Measurements from ENCODE around the gene CMTM8.

Gene CMTM8

GRCh38 chr3:32257641-32258438, 19.4 kb downstream of the CMTM8 start:
- no peak overlapping the region for H2BK5ac ChIP-seq (ENCODE audit: low read depth, low read length, poor library complexity)
- no CpG with 5 or more reads among the region's 6 CpGs for WGBS (ENCODE audit: extremely low coverage, insufficient coverage, insufficient read length)

GRCh38 chr3:32258869-32259268, 20.4 kb downstream of the CMTM8 start:
- no peak overlapping the region for H3K4me2 ChIP-seq (ENCODE audit: low read length)
- H3K79me2 ChIP-seq (ENCODE audit: control insufficient read depth, insufficient read depth, low read length, poor library complexity): no peaks in the 10 kb centered on the region
- H2AK5ac ChIP-seq (ENCODE audit: low read length): no peak overlapping the region
- H4K12ac ChIP-seq (ENCODE audit: low read depth, low read length): no peak overlapping the region
- H3K9me3 ChIP-seq (ENCODE audit: insufficient read depth, low read depth, low read length): peaks cover 2% of the 10 kb centered on the region
- no peak overlapping the region for H3K4ac ChIP-seq (ENCODE audit: low read depth, low read length)
- H3K79me1 ChIP-seq (ENCODE audit: low read length): no peaks in the 10 kb centered on the region
- no peak overlapping the region for H3K9ac ChIP-seq (ENCODE audit: low read length)
- H4K91ac ChIP-seq (ENCODE audit: low read depth, low read length): no peak overlapping the region
- H3K27ac ChIP-seq (ENCODE audit: low read depth, low read length): no peak overlapping the region
- no peak overlapping the region for H3K4me3 ChIP-seq (ENCODE audit: low read depth, low read length)
- no peak for DNase-seq
- no peak overlapping the region for H2BK12ac ChIP-seq (ENCODE audit: low read length)
- H3K36me3 ChIP-seq (ENCODE audit: control insufficient read depth in 1 of 2, insufficient read depth in 2 of 2, low read length in 2 of 2): no peaks in the 10 kb centered on the region
- H3K18ac ChIP-seq (ENCODE audit: low read length): no peak overlapping the region
- H2BK120ac ChIP-seq (ENCODE audit: insufficient read depth, low read length, poor library complexity): no peak overlapping the region
- H3K27me3 ChIP-seq (ENCODE audit: insufficient read depth, low read length): no peaks in the 10 kb centered on the region
- H3K23ac ChIP-seq (ENCODE audit: low read length): no peak overlapping the region
- H2AFZ ChIP-seq (ENCODE audit: insufficient read depth, low read length, poor library complexity): no peak overlapping the region
- no peak overlapping the region for H4K8ac ChIP-seq (ENCODE audit: low read depth, low read length)
- no peak overlapping the region for H2BK5ac ChIP-seq (ENCODE audit: low read depth, low read length, poor library complexity)
- no CpG with 5 or more reads among the region's 17 CpGs for WGBS (ENCODE audit: extremely low coverage, insufficient coverage, insufficient read length)
- H3K4me1 ChIP-seq (ENCODE audit: control insufficient read depth in 1 of 2, insufficient read depth in 2 of 2, low read length in 2 of 2): no peaks in the 10 kb centered on the region
- no peak overlapping the region for H3K14ac ChIP-seq (ENCODE audit: low read length)

More at GRCh38 chr3:32257641-32258438, 19.4 kb downstream of the CMTM8 start:
- Histone ChIP-seq H3K4ac (ENCODE audit: low read depth, low read length) (no peak overlapping the region), H3K79me2 (ENCODE audit: control insufficient read depth, insufficient read depth, low read length, poor library complexity) (no peaks in the 10 kb centered on the region), H3K4me1 (ENCODE audit: control insufficient read depth in 1 of 2, insufficient read depth in 2 of 2, low read length in 2 of 2) (no peaks in the 10 kb centered on the region), H4K12ac (ENCODE audit: low read depth, low read length) (no peak overlapping the region), H4K8ac (ENCODE audit: low read depth, low read length) (no peak overlapping the region), H3K9me3 (ENCODE audit: insufficient read depth, low read depth, low read length) (peaks cover 2% of the 10 kb centered on the region), H3K4me2 (ENCODE audit: low read length) (no peak overlapping the region), H3K18ac (ENCODE audit: low read length) (no peak overlapping the region), H3K79me1 (ENCODE audit: low read length) (no peaks in the 10 kb centered on the region), H2AK5ac (ENCODE audit: low read length) (no peak overlapping the region), H3K23ac (ENCODE audit: low read length) (no peak overlapping the region), H2BK12ac (ENCODE audit: low read length) (no peak overlapping the region), H2BK120ac (ENCODE audit: insufficient read depth, low read length, poor library complexity) (no peak overlapping the region), H3K14ac (ENCODE audit: low read length) (no peak overlapping the region), H3K9ac (ENCODE audit: low read length) (no peak overlapping the region), H3K27ac (ENCODE audit: low read depth, low read length) (no peak overlapping the region), H3K36me3 (ENCODE audit: control insufficient read depth in 1 of 2, insufficient read depth in 2 of 2, low read length in 2 of 2) (no peaks in the 10 kb centered on the region), H3K27me3 (ENCODE audit: insufficient read depth, low read length) (no peaks in the 10 kb centered on the region), H4K91ac (ENCODE audit: low read depth, low read length) (no peak overlapping the region), H3K4me3 (ENCODE audit: low read depth, low read length) (no peak overlapping the region), H2AFZ (ENCODE audit: insufficient read depth, low read length, poor library complexity) (no peak overlapping the region)
- DNase-seq: no peak

- no peak overlapping the region for H2AK5ac ChIP-seq (ENCODE audit: low read length)
- no peak for DNase-seq
- H3K27ac ChIP-seq (ENCODE audit: low read depth, low read length): no peak overlapping the region
- H3K9ac ChIP-seq (ENCODE audit: low read length): no peak overlapping the region
- H3K4me2 ChIP-seq (ENCODE audit: low read length): no peak overlapping the region
- H3K23ac ChIP-seq (ENCODE audit: low read length): no peak overlapping the region
- no CpG with 5 or more reads among the region's 3 CpGs for WGBS (ENCODE audit: extremely low coverage, insufficient coverage, insufficient read length)
- H4K91ac ChIP-seq (ENCODE audit: low read depth, low read length): no peak overlapping the region
- no peak overlapping the region for H2BK12ac ChIP-seq (ENCODE audit: low read length)
- no peak overlapping the region for H3K18ac ChIP-seq (ENCODE audit: low read length)
- H2BK5ac ChIP-seq (ENCODE audit: low read depth, low read length, poor library complexity): no peak overlapping the region
- no peaks in the 10 kb centered on the region for H3K27me3 ChIP-seq (ENCODE audit: insufficient read depth, low read length)
- H4K8ac ChIP-seq (ENCODE audit: low read depth, low read length): no peak overlapping the region
- no peaks in the 10 kb centered on the region for H3K36me3 ChIP-seq (ENCODE audit: control insufficient read depth in 1 of 2, insufficient read depth in 2 of 2, low read length in 2 of 2)
- no peak overlapping the region for H3K4ac ChIP-seq (ENCODE audit: low read depth, low read length)
- H3K9me3 ChIP-seq (ENCODE audit: insufficient read depth, low read depth, low read length): peaks cover 2% of the 10 kb centered on the region
- H2AFZ ChIP-seq (ENCODE audit: insufficient read depth, low read length, poor library complexity): no peak overlapping the region
- H3K4me1 ChIP-seq (ENCODE audit: control insufficient read depth in 1 of 2, insufficient read depth in 2 of 2, low read length in 2 of 2): no peaks in the 10 kb centered on the region
- no peaks in the 10 kb centered on the region for H3K79me2 ChIP-seq (ENCODE audit: control insufficient read depth, insufficient read depth, low read length, poor library complexity)
- H3K14ac ChIP-seq (ENCODE audit: low read length): no peak overlapping the region
- no peak overlapping the region for H3K4me3 ChIP-seq (ENCODE audit: low read depth, low read length)
- H4K12ac ChIP-seq (ENCODE audit: low read depth, low read length): no peak overlapping the region
- no peak overlapping the region for H2BK120ac ChIP-seq (ENCODE audit: insufficient read depth, low read length, poor library complexity)
- H3K79me1 ChIP-seq (ENCODE audit: low read length): no peaks in the 10 kb centered on the region
These were observed 23.1 kb downstream of the CMTM8 start for GRCh38 chr3:32261545-32261944.

- H2AK5ac ChIP-seq (ENCODE audit: low read length): no peak overlapping the region
These were observed 23.7 kb downstream of the CMTM8 start for GRCh38 chr3:32262201-32262600.

More at GRCh38 chr3:32262201-32262600, 23.7 kb downstream of the CMTM8 start:
- Histone ChIP-seq H3K4ac (ENCODE audit: low read depth, low read length) (no peak overlapping the region), H4K91ac (ENCODE audit: low read depth, low read length) (no peak overlapping the region), H3K79me2 (ENCODE audit: control insufficient read depth, insufficient read depth, low read length, poor library complexity) (no peaks in the 10 kb centered on the region), H3K4me2 (ENCODE audit: low read length) (no peak overlapping the region), H3K9ac (ENCODE audit: low read length) (no peak overlapping the region), H3K79me1 (ENCODE audit: low read length) (no peaks in the 10 kb centered on the region), H3K18ac (ENCODE audit: low read length) (no peak overlapping the region), H3K36me3 (ENCODE audit: control insufficient read depth in 1 of 2, insufficient read depth in 2 of 2, low read length in 2 of 2) (no peaks in the 10 kb centered on the region), H4K8ac (ENCODE audit: low read depth, low read length) (no peak overlapping the region), H3K23ac (ENCODE audit: low read length) (no peak overlapping the region), H2BK120ac (ENCODE audit: insufficient read depth, low read length, poor library complexity) (no peak overlapping the region), H3K27me3 (ENCODE audit: insufficient read depth, low read length) (no peaks in the 10 kb centered on the region), H2BK12ac (ENCODE audit: low read length) (no peak overlapping the region), H4K12ac (ENCODE audit: low read depth, low read length) (no peak overlapping the region), H3K27ac (ENCODE audit: low read depth, low read length) (no peak overlapping the region), H2BK5ac (ENCODE audit: low read depth, low read length, poor library complexity) (no peak overlapping the region), H3K4me3 (ENCODE audit: low read depth, low read length) (no peak overlapping the region), H3K9me3 (ENCODE audit: insufficient read depth, low read depth, low read length) (peaks cover 2% of the 10 kb centered on the region), H2AFZ (ENCODE audit: insufficient read depth, low read length, poor library complexity) (no peak overlapping the region), H3K4me1 (ENCODE audit: control insufficient read depth in 1 of 2, insufficient read depth in 2 of 2, low read length in 2 of 2) (no peaks in the 10 kb centered on the region), H3K14ac (ENCODE audit: low read length) (no peak overlapping the region)
- no peak for DNase-seq
- WGBS (ENCODE audit: extremely low coverage, insufficient coverage, insufficient read length): no CpG with 5 or more reads among the region's 2 CpGs

Data from trophoblast cell (in vitro differentiated cells and primary cell).